ENCODE measurements around the gene CHRNA7. TPM values are rescaled to one million over a fixed set of nuclear protein-coding genes. Genes with fewer than 3 reads are reported as not detected.

The CHRNA7 gene
- polyA plus RNA-seq, 3 donors = 1.2 to 2.6 (median 1.8) TPM

GRCh38 chr15:32104061-32104995 is 74.0 kb downstream of the CHRNA7 start:
- 50% methylated on average over 10 of the region's 18 CpGs for WGBS (ENCODE audit: insufficient coverage)
- Histone ChIP-seq H4K20me1 (ENCODE audit: insufficient read depth, low read length) (no peaks in the 10 kb centered on the region), H3K4me1 (ENCODE audit: control insufficient read depth in 1 of 2, insufficient read depth in 2 of 2, low read length in 2 of 2) (no peaks in the 10 kb centered on the region), H2AFZ (ENCODE audit: insufficient read depth, low read depth, low read length, poor library complexity, severe bottlenecking) (no peak overlapping the region), H3K9ac (ENCODE audit: insufficient read depth, low read length, poor library complexity, severe bottlenecking) (no peak overlapping the region), H3K36me3 (replicated peaks in 1 of 2; ENCODE audit: control insufficient read depth in 1 of 2, insufficient read depth in 2 of 2, low read length in 2 of 2) (no peaks in the 10 kb centered on the region), H3K79me2 (ENCODE audit: insufficient read depth, low read length) (no peaks in the 10 kb centered on the region), H3K27me3 (ENCODE audit: control insufficient read depth in 2 of 2, insufficient read depth in 2 of 2, low read length in 2 of 2) (peaks cover 0 to 4% of the 10 kb centered on the region in 2 donors), H3K9me3 (replicated peaks in 1 of 2; ENCODE audit: control insufficient read depth in 1 of 2, insufficient read depth in 1 of 2, low read length in 2 of 2) (no peaks in the 10 kb centered on the region), H3K27ac (ENCODE audit: low read depth in 1 of 2, low read length in 2 of 2) (no peak overlapping the region), H3K4me2 (replicated peaks; ENCODE audit: extremely low read depth, low read length, poor library complexity, severe bottlenecking) (no peak overlapping the region), H3K4me3 (replicated peaks in 1 of 3; ENCODE audit: low read depth in 2 of 3, low read length in 3 of 3) (no peak overlapping the region)
- H3K4me3 Mint-ChIP-seq = no peak overlapping the region
- H3K9me3 Mint-ChIP-seq = no peaks in the 10 kb centered on the region
- intact Hi-C loops (cut with micrococcal nuclease) = no loop called here
- no peaks in the 10 kb centered on the region for H3K36me3 Mint-ChIP-seq
- DNase-seq = no peak
- H3K4me1 Mint-ChIP-seq = no peaks in the 10 kb centered on the region
- TF ChIP-seq CTCF (IDR thresholded peaks at IDR 0.05) = no peak
- H3K27me3 Mint-ChIP-seq (ENCODE audit: low read depth in 3 of 3) = peaks cover 7 to 14% (median 8%) of the 10 kb centered on the region in 3 donors
- no peak overlapping the region for H3K27ac Mint-ChIP-seq

GRCh38 chr15:32105258-32106241 is 75.2 kb downstream of the CHRNA7 start:
- Mint-ChIP-seq H3K4me1 (no peaks in the 10 kb centered on the region), H3K36me3 (no peaks in the 10 kb centered on the region), H3K27me3 (ENCODE audit: low read depth in 3 of 3) (peaks cover 7 to 13% (median 8%) of the 10 kb centered on the region in 3 donors), H3K4me3 (no peak overlapping the region), H3K27ac (no peak overlapping the region), H3K9me3 (no peaks in the 10 kb centered on the region)
- WGBS (ENCODE audit: insufficient coverage) = 90% methylated on average over 7 of the region's 11 CpGs
- no peaks in the 10 kb centered on the region for H3K4me1 ChIP-seq (ENCODE audit: control insufficient read depth in 1 of 2, insufficient read depth in 2 of 2, low read length in 2 of 2)
- no peak overlapping the region for H2AFZ ChIP-seq (ENCODE audit: insufficient read depth, low read depth, low read length, poor library complexity, severe bottlenecking)
- no peak overlapping the region for H3K27ac ChIP-seq (ENCODE audit: low read depth in 1 of 2, low read length in 2 of 2)
- H3K79me2 ChIP-seq (ENCODE audit: insufficient read depth, low read length) = no peaks in the 10 kb centered on the region
- H3K36me3 ChIP-seq (replicated peaks in 1 of 2; ENCODE audit: control insufficient read depth in 1 of 2, insufficient read depth in 2 of 2, low read length in 2 of 2) = no peaks in the 10 kb centered on the region
- H3K9ac ChIP-seq (ENCODE audit: insufficient read depth, low read length, poor library complexity, severe bottlenecking) = no peak overlapping the region
- intact Hi-C loops (cut with micrococcal nuclease) = no loop called here
- TF ChIP-seq CTCF (IDR thresholded peaks at IDR 0.05) = no peak
- no peaks in the 10 kb centered on the region for H4K20me1 ChIP-seq (ENCODE audit: insufficient read depth, low read length)
- no peaks in the 10 kb centered on the region for H3K9me3 ChIP-seq (replicated peaks in 1 of 2; ENCODE audit: control insufficient read depth in 1 of 2, insufficient read depth in 1 of 2, low read length in 2 of 2)
- DNase-seq = no peak
- H3K27me3 ChIP-seq (ENCODE audit: control insufficient read depth in 2 of 2, insufficient read depth in 2 of 2, low read length in 2 of 2) = peaks cover 0 to 4% of the 10 kb centered on the region in 2 donors
- no peak overlapping the region for H3K4me3 ChIP-seq (replicated peaks in 1 of 3; ENCODE audit: low read depth in 2 of 3, low read length in 3 of 3)
- H3K4me2 ChIP-seq (replicated peaks; ENCODE audit: extremely low read depth, low read length, poor library complexity, severe bottlenecking) = no peak overlapping the region
